RWPE1 (cell line): ENCODE measurements around the gene SRM.

Experiments
- CTCF ChIA-PET: fragments of 350-600 bp; sonication (Branson Sonifier 250); formaldehyde crosslinking; extraction: SDS; loops from one replicate; lab custom pipeline; 2021; lab: Yijun Ruan, JAX
- POLR2A ChIA-PET: fragments of 400-600 bp; formaldehyde crosslinking; extraction: SDS; loops from one replicate; lab custom pipeline; 2020; ENCODE audit warnings: antibody characterized with exemption; ENCODE audit not compliant: low non-redundant PET; lab: Yijun Ruan, JAX
- DNase-seq: peaks from one replicate; pipeline ENCODE4 v3.0.0; 2012; ENCODE audit warnings: low spot score
- H3K27ac ChIP-seq: fragments of 450-650 bp; 2 replicates; pipeline ENCODE4 v1.5.1; 2017
- CTCF ChIP-seq: fragments of 450-650 bp; conservative IDR thresholded peaks from 2 replicates; pipeline ENCODE4 v1.5.1; 2017; ENCODE audit warnings: low read depth, mild to moderate bottlenecking

SRM gene

GRCh38 chr1:11046625-11047365 lies 13.0 kb downstream of the SRM start, which contains the start of gene MASP2:
TSS of gene MASP2 (minus strand) at chr1:11047239. CDS start at chr1:11047207, 32 bp downstream.
- TF ChIP-seq CTCF = no peak
- no peak for DNase-seq
- no peak within 1 kb of the TSS for H3K27ac ChIP-seq
- POLR2A ChIA-PET = no interaction called here
- CTCF ChIA-PET = interaction anchor here (0.7 kb wide), 1 partner anchor 9 kb away, joined by 5 read pairs; no protein-coding TSS in a partner anchor

DNA sequence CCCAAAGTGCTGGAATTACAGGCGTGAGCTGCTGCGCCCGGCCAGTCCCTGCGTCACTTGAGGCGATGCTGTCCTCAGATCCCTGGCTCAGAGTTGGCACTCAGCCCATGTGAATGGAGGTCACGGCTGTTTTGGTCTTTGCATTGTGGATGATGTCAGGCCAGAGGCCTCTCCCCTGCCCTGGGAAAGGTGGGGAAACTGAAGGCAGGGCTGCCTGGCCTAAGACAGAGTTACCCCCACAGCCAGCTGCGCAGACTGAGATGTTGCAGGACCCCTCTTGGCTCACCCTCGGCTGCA lies 13.6 kb downstream of the SRM start:
- DNase-seq = no peak
- POLR2A ChIA-PET = interaction anchor here (0.6 kb wide), 1 partner anchor 558 kb away, joined by 3 read pairs; no protein-coding TSS in a partner anchor
- H3K27ac ChIP-seq = no peak overlapping the region
- TF ChIP-seq CTCF = no peak
- CTCF ChIA-PET = interaction anchor here (1.7 kb wide), 1 partner anchor 14 kb away, joined by 3 read pairs; the partner anchor contains the start of gene SRM

GRCh38 chr1:11045428-11046269 lies 14.2 kb downstream of the SRM start:
- CTCF ChIA-PET = interaction anchor here (1.7 kb wide), 1 partner anchor 14 kb away, joined by 3 read pairs; the partner anchor contains the start of gene SRM
- H3K27ac ChIP-seq = no peak overlapping the region
- no peak for DNase-seq
- TF ChIP-seq CTCF = no peak
- POLR2A ChIA-PET = interaction anchor here (0.6 kb wide), 1 partner anchor 558 kb away, joined by 3 read pairs; no protein-coding TSS in a partner anchor

- ChIA-PET CTCF (interaction anchor here (1.7 kb wide), 1 partner anchor 15 kb away, joined by 3 read pairs; the partner anchor contains the start of gene SRM), POLR2A (no interaction called here)
- no peak for TF ChIP-seq CTCF
- no peak overlapping the region for H3K27ac ChIP-seq
- no peak for DNase-seq
Observed at GRCh38 chr1:11044849-11045427, 14.9 kb downstream of the SRM start.

GRCh38 chr1:11044086-11044848 lies 15.6 kb downstream of the SRM start:
- no peak for TF ChIP-seq CTCF
- DNase-seq = no peak
- POLR2A ChIA-PET = no interaction called here
- H3K27ac ChIP-seq = no peak overlapping the region
- CTCF ChIA-PET = interaction anchor here (0.6 to 1.7 kb wide), 5 partner anchors 16 to 1117 kb away, joined by 3 to 5 read pairs (median 3); partner anchors contain the start of gene SRM
